SH-SY5Y (cell line): ENCODE results near the gene CTNND2.

Source experiments
- GATA2 ChIP-seq: IDR thresholded peaks from 2 replicates; pipeline ENCODE4 v1.6.1; 2011; ENCODE audit warnings: mild to moderate bottlenecking, low read depth, low read length
- GATA3 ChIP-seq: IDR thresholded peaks from 2 replicates; pipeline ENCODE4 v1.6.1; 2011; ENCODE audit warnings: low read depth, mild to moderate bottlenecking, low read length, moderate library complexity

DNA sequence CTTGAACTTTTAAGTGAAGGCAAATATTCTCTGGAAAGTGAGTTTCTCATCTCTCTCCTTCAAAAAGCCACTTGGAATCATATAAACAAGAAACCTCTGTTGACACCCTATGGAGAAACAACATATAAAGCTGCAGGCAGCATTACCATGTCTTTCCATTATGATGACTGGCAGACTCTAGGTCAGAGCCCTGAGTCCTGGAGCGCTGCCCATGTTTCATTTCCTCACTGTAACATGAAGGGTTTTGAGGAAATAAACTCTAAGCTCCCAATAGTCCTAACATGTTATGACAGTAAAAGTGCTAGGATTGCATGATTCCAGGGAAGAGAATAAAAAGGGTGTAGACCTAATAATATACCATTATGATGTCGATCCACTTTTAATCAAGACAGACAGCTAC is 220.6 kb downstream of the CTNND2 start:
- TF ChIP-seq GATA3 = no peak
- no peak for TF ChIP-seq GATA2
